ENCODE results near the gene FAM240A.

DNA sequence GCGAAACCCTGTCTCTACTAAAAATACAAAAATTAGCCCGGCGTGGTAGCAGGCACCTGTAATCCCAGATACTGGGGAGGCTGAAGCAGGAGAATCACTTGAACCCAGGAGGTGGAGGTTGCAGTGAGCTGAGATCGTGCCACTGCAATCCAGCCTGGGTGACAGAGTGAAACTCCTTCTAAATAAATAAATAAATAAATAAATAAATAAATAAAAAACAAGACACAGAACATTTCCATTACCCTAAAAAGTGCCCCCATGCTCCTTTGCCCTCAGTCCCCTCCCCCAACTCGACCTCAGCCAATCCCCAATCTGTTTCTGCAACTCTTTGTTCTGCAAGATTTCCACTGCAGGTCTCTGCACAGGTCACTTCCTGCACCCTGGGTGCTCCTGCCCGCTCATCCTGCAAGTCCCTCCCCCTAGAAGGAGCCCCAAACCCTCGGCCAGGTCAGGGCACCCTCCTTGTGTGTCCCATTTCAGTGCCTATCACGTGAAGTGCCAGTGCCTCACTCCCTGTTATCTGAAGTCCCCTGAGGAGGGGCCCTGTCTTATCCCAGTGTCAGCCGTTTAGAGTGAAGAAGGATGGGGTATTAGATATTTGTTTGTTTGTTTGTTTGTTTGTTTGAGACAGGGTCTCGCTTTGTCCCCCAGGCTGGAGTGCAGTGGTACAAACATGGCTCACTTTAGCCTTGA lies 1.1 kb downstream of the FAM240A start:
- TF ChIP-seq, protein P1, sequence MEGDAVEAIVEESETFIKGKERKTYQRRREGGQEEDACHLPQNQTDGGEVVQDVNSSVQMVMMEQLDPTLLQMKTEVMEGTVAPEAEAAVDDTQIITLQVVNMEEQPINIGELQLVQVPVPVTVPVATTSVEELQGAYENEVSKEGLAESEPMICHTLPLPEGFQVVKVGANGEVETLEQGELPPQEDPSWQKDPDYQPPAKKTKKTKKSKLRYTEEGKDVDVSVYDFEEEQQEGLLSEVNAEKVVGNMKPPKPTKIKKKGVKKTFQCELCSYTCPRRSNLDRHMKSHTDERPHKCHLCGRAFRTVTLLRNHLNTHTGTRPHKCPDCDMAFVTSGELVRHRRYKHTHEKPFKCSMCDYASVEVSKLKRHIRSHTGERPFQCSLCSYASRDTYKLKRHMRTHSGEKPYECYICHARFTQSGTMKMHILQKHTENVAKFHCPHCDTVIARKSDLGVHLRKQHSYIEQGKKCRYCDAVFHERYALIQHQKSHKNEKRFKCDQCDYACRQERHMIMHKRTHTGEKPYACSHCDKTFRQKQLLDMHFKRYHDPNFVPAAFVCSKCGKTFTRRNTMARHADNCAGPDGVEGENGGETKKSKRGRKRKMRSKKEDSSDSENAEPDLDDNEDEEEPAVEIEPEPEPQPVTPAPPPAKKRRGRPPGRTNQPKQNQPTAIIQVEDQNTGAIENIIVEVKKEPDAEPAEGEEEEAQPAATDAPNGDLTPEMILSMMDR (IDR thresholded peaks at IDR 0.05; ENCODE audit: low read depth, low read length, poor library complexity, severe bottlenecking): no peak
- TF ChIP-seq EZH2phosphoT487 (IDR thresholded peaks at IDR 0.05; ENCODE audit: borderline replicate concordance, low read length): no peak

Data from DOHH2 (cell line).